Measurements from ENCODE around the gene CEP85L.

CEP85L gene

GRCh38 chr6:118535176-118535844 lies 116.1 kb downstream of the CEP85L start:
- DNase-seq: no peak

- DNase-seq: no peak
Observed at GRCh38 chr6:118530942-118531341, 120.4 kb downstream of the CEP85L start.

DNA sequence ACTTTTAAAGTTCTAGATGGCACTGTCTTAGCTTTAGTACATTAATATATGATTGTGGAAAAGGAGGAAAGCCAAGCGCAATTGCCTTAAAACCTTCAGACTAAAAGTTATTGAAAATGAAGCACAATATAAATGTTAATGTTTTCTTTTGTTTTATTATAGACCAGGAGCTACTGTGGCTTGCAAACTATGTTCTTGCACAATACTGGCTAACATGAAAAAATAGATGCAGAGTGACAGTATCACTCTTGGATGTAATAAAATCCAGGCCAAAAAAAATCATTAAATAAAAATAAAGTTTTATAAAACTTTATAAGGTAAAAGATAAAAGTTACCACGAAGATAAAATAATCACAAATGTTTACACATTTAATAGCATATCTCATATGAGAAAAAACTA lies 121.6 kb downstream of the CEP85L start:
- DNase-seq: no peak

GRCh38 chr6:118528129-118528528 lies 123.3 kb downstream of the CEP85L start:
- DNase-seq: no peak

- DNase-seq: no peak
Observed at GRCh38 chr6:118525913-118526780, 125.2 kb downstream of the CEP85L start.

DNA sequence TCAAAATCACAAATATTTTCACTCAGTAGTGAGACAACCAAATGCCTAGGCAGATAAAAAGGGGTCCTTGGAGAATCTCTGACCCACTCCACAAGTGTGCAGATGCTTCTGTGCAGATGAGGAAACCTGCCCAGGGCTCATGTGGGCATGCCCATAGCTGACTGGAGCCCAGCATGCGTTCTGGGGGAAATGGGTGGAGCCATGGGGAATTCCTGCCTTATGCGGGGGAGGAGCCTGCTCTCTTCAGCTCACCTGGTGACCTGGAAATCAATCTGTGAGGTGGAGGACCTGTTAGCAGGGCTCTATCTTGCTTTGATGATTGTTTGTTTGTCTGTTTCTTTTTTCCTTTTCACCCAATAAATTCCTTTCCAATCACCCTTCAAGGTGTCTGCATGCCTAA lies 126.7 kb downstream of the CEP85L start:
- DNase-seq: no peak

DNA sequence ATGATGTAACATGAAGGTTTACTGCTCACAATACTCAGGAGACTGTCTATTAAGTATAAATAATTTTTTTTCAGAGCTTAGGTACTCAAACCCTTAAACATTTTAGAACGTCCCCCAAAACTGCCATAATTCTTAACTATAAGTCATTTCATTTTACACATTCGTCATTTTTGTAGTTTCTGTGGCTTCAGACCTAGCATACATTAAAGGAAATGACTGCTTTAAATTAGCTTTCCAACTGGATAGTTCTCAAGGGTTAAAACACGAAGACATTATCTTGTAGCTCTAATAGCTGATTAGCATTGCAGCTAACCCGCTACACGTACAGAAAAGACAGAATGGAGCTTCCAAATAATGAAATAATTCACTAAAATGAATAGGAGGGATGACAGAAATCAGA lies 128.2 kb downstream of the CEP85L start:
- no peak for DNase-seq

DNA sequence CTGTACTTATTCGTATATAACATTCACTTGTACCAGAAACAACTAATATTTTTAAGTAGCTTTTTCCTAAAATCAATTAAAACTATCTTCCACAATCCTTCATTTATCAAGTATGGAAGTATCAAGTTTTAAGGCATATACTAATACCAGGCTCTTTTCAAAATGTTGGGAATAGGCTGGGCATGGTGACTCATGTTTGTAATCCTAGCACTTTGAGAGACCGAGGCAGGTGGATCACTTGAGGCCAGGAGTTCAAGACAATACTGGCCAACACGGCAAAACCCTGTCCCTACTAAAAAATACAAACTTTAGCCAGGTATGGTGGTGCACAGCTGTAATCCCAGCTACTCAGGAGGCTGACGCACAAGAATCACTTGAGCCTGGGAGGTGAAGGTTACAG lies 129.0 kb downstream of the CEP85L start:
- DNase-seq: no peak

- no peak for DNase-seq
Observed at GRCh38 chr6:118514689-118515088, 136.7 kb downstream of the CEP85L start.

DNA sequence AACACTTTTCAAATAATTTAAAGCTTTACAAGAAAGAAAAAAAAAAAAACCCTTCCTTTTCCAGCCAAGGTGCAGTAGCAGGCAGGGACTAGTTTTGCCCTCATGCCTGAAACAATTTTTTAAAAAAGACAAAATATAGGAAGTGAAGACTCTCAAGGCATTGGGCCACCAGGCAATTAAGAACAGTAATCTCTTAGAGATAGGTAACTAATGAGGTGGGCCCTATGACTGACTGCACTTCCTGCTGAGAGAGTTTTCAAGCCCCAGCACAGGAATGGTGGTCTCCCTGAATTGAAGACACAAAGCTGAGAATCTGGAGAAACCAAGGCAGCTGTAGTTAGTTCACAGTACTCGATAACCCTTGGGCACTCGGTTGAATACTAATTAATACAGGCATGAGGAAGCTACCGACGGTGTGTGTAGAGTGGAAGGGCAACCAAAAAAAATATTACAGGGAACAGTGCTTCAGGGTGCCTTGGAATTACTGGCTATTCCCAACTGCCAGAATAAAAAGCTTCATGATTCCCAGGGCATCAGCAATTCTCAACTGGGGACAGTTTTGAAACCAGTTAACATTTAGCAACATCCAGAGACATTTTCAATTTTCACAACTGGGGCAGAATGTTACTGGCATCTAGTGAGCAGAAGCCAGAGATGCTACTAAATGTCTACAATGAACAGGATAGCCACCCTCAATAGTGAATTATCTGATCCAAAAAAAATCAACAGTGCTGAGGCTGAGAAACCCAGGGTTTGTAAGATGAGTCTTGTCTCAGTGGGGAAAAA lies 139.3 kb downstream of the CEP85L start:
- DNase-seq: no peak

DNA sequence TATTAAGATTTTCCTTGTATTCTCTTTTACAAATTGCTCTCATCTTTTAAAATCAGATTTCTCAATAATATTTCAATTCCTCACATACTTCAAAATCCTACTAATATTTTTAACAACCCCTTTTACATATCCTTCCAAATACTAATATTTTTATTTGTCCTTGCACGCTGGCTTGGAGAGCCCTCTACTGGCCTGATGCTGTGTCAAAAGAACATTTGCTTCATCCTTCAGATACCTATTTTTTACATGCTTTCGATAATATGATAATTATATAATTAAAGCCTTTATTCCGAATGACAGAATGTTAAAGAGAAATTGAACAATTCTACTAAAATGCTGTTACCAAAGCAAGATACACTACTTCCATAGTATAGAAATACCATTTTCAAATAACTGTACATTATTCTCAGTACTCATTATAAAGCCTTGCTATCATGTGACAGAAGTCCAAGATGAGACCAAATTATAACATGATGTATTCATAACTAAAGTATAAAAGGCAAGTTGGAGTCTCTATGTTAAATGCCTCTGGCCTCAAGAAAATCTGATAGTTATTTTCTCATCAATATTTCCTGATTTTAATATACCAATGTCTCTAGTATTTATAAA lies 142.3 kb downstream of the CEP85L start:
- DNase-seq: no peak

- DNase-seq: no peak
Observed at GRCh38 chr6:118507636-118508035, 143.8 kb downstream of the CEP85L start.

- DNase-seq: no peak
Observed at GRCh38 chr6:118506071-118506638, 145.2 kb downstream of the CEP85L start.

DNA sequence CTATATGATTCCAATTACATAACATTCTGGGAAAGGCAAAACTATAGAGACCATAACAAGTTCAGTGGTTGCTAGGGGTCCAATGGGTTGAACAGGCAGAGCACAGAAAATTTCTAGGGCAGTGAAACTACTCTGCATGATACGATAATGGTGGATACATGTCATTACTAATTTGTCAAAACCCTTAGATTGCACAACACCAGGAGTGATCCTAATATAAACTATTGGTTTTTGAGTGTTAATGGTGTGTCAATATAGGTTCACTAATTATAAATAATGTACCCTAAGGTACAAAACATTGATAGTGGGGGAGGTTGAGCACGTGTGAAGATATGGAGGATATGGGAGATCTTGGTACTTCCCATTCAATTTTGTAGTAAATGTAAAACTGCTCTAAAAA lies 145.7 kb downstream of the CEP85L start:
- DNase-seq: no peak

GRCh38 chr6:118504611-118505010 lies 146.8 kb downstream of the CEP85L start:
- DNase-seq: no peak

DNA sequence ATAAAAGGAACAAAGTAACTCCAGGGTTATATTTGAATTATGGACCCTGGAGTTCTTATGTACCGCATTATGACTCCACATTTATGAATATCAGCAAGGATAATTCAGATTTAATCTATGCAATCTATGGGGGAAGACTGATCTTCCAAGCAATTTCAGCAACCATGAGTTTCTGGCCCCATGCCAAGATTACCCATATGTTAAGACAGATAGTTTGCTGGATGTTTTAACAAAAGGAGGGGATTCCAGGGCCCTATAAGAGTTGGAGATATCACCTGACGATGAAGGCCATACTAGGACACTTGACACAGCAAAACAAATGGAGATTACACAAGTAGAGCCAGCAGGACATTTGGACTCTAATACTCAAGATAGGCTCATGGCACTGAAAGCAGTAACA lies 149.2 kb downstream of the CEP85L start:
- no peak for DNase-seq

DNA sequence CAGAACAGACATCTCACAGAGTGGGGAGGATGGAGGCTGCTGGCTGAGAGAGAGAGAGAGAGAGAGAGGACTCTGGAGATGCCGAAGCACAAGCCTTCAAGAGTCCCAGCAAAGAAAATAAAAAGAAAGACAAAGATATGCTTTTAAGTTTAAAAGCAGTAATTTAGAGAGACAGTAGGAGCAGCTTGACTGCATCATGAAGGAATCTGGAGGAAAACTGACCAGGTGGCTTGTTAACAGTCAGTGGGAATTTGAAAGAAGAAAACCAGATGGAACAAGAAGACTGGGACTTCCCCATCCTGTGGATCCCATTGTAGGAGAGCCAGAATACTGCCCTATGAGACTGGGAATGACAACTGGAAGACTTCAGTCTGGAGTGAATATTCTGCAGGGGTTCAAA lies 149.6 kb downstream of the CEP85L start:
- DNase-seq: no peak

GRCh38 chr6:118501099-118501498 lies 150.3 kb downstream of the CEP85L start:
- DNase-seq: no peak

- DNase-seq: no peak
Observed at GRCh38 chr6:118500130-118501015, 151.0 kb downstream of the CEP85L start.

DNA sequence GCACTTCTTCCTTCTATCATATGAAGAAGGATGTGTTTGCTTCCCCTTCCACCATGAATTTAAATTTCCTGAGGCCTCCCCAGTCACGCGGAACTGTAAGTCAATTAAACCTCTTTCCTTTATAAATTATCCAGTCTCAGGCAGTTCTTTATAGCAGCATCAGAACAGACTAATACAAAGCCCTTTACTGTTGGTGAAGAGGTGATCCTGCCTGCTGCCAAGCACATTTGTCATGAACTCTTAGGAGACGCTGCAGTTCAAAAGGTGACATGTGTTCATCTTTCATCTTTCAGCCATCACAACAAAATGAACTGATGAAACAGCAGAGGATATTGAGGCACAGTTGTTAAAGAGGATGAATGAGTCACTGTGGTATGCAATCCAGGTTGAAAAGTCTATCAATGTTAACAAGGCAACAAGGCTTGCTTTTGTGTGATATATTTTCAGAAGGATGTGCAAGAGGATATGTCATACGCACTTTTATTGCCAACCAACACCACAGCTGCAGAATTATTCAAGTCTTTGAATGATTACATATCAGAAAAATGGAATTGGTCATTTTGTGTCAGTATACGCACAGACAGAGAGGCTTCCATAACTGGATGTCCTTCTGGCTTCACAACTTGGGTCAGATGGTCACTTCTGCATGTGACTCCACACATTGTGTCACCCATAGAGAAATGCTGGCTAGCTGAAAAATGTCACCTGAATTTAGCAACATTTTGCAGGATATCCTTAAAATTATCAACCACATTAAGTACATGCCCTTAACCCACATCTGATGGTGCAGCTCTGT lies 155.7 kb downstream of the CEP85L start:
- DNase-seq: no peak

GRCh38 chr6:118494091-118494490 lies 157.3 kb downstream of the CEP85L start:
- DNase-seq: no peak
